CD4-positive, alpha-beta T cell treated with Interleukin-21 for 1 hour (primary cell): ENCODE data around the gene GALNT7.

Source experiments
- DNase-seq: peaks from one replicate; pipeline ENCODE4 v3.0.0-alpha.2; 2020

Gene GALNT7

GRCh38 chr4:173317004-173317403, 148.4 kb downstream of the GALNT7 start:
- no peak for DNase-seq

GRCh38 chr4:173318240-173318639, 149.6 kb downstream of the GALNT7 start:
- DNase-seq = no peak

GRCh38 chr4:173318648-173319211, 150.1 kb downstream of the GALNT7 start:
- DNase-seq = peak; percentile 51

GRCh38 chr4:173319696-173320095, 151.1 kb downstream of the GALNT7 start:
- no peak for DNase-seq

- DNase-seq = no peak
These were observed 156.6 kb downstream of the GALNT7 start for GRCh38 chr4:173325007-173325736.

GRCh38 chr4:173328236-173328901, 159.8 kb downstream of the GALNT7 start:
- no peak for DNase-seq

GRCh38 chr4:173330590-173330989, 162.0 kb downstream of the GALNT7 start:
- DNase-seq = no peak

- peak; percentile 24 for DNase-seq
These were observed 163.4 kb downstream of the GALNT7 start for GRCh38 chr4:173332021-173332487.

GRCh38 chr4:173332963-173333657, 164.5 kb downstream of the GALNT7 start:
- peak; percentile 25 for DNase-seq

- DNase-seq = peak; percentile 52
These were observed 165.1 kb downstream of the GALNT7 start for GRCh38 chr4:173333658-173334084.

GRCh38 chr4:173334085-173334890, 165.7 kb downstream of the GALNT7 start, which contains the start of gene HMGB2:
Gene HMGB2 (minus strand): TSS chr4:173334358. CDS start chr4:173333649, 709 bp downstream.
- DNase-seq = peak; percentile 100

- DNase-seq = peak; percentile 39
These were observed 166.5 kb downstream of the GALNT7 start for GRCh38 chr4:173334891-173335752.

GRCh38 chr4:173337463-173337862, 168.9 kb downstream of the GALNT7 start:
- no peak for DNase-seq

- DNase-seq = no peak
These were observed 175.3 kb downstream of the GALNT7 start for GRCh38 chr4:173343832-173344397.

- no peak for DNase-seq
These were observed 177.0 kb downstream of the GALNT7 start for GRCh38 chr4:173345648-173346047.

- no peak for DNase-seq
These were observed 177.5 kb downstream of the GALNT7 start for GRCh38 chr4:173346074-173346473.

GRCh38 chr4:173347467-173347866, 178.9 kb downstream of the GALNT7 start:
- no peak for DNase-seq

GRCh38 chr4:173357939-173358338, 189.3 kb downstream of the GALNT7 start:
- no peak for DNase-seq

- no peak for DNase-seq
These were observed 192.1 kb downstream of the GALNT7 start for GRCh38 chr4:173360587-173361221.

- DNase-seq = no peak
These were observed 194.1 kb downstream of the GALNT7 start for GRCh38 chr4:173362666-173363065.
